Measurements from ENCODE around the gene CYRIA. TPM values are rescaled to one million over a fixed set of nuclear protein-coding genes. Genes with fewer than 3 reads are reported as not detected.

The CYRIA gene
- total RNA-seq, 4 donors from 2014 or later = 4.4 to 29.6 (median 8.1) TPM

- Histone ChIP-seq H3K4me3 (peak overlapping the region; percentile 13 to 38), H3K27me3 (no peaks in the 10 kb centered on the region), H3K27ac (peak overlapping the region; percentile 78 to 81), H3K4me1 (peaks cover 8 to 10% of the 10 kb centered on the region in 2 donors), H3K36me3 (no peaks in the 10 kb centered on the region), H3K9me3 (no peaks in the 10 kb centered on the region)
- TF ChIP-seq CTCF (IDR thresholded peaks at IDR 0.05) (no peak), POLR2A (IDR thresholded peaks at IDR 0.05) (no peak)
- DNase-seq = no peak
- intact Hi-C loops (cut with DNase I; ENCODE audit: low total_unique reads) = no loop called here
Measured at GRCh38 chr2:16650287-16651249, 15.1 kb downstream of the CYRIA start.

GRCh38 chr2:16649353-16650286, 16.0 kb downstream of the CYRIA start:
- TF ChIP-seq CTCF (IDR thresholded peaks at IDR 0.05) (no peak), POLR2A (IDR thresholded peaks at IDR 0.05) (no peak)
- intact Hi-C loops (cut with DNase I; ENCODE audit: low total_unique reads) = no loop called here
- peaks cover 3 to 8% of the 10 kb centered on the region in 2 donors for H3K4me1 ChIP-seq

GRCh38 chr2:16647992-16648617, 17.5 kb downstream of the CYRIA start:
- no peak for TF ChIP-seq POLR2A (IDR thresholded peaks at IDR 0.05)
- TF ChIP-seq CTCF (IDR thresholded peaks at IDR 0.05) = no peak
- Histone ChIP-seq H3K4me1 (peaks cover 3% of the 10 kb centered on the region in 2 donors), H3K9me3 (no peaks in the 10 kb centered on the region), H3K36me3 (no peaks in the 10 kb centered on the region), H3K4me3 (no peak overlapping the region), H3K27me3 (no peaks in the 10 kb centered on the region), H3K27ac (no peak overlapping the region)
- intact Hi-C loops (cut with DNase I; ENCODE audit: low total_unique reads) = no loop called here
- DNase-seq = no peak

More at GRCh38 chr2:16649353-16650286, 16.0 kb downstream of the CYRIA start:
- Histone ChIP-seq H3K27me3 (no peaks in the 10 kb centered on the region), H3K4me3 (no peak overlapping the region), H3K36me3 (no peaks in the 10 kb centered on the region), H3K9me3 (no peaks in the 10 kb centered on the region), H3K27ac (peak overlapping the region; percentile 78 to 81)
- DNase-seq = no peak

- TF ChIP-seq CTCF (IDR thresholded peaks at IDR 0.05) (no peak), POLR2A (IDR thresholded peaks at IDR 0.05) (no peak)
- Histone ChIP-seq H3K4me3 (no peak overlapping the region), H3K9me3 (no peaks in the 10 kb centered on the region), H3K36me3 (no peaks in the 10 kb centered on the region), H3K4me1 (peaks cover 3 to 10% of the 10 kb centered on the region in 2 donors), H3K27ac (no peak overlapping the region), H3K27me3 (no peaks in the 10 kb centered on the region)
- no peak for DNase-seq
- intact Hi-C loops (cut with DNase I; ENCODE audit: low total_unique reads) = no loop called here
Measured at GRCh38 chr2:16645775-16646559, 19.7 kb downstream of the CYRIA start.
